ENCODE data around the gene RDH5. TPM values are rescaled to one million over a fixed set of nuclear protein-coding genes. Genes with fewer than 3 reads are reported as not detected.

Gene RDH5
- total and polyA plus RNA-seq, 2 donors from 2014 or later, result 11.1 to 30.2 TPM

DNA sequence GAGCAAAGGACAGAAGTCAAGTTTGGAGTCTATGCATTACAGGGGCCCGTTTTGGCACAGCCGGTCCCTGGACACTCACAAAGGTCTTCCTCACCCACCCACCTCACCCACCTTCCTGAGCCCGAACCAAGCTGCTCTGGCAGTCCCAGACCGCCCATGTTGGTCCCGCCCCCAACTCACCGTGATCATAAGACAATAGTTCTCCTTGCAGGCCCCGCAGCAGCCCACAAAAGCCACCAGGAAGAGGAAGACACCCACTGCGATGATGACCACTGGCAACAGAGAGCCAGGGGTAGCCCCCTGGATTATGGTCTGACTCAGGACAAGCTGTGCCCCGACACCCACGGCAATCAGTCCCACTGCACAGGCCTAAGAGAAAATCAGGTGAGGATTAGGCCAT, 6.8 kb downstream of the RDH5 start:
- H3K4me3 ChIP-seq (ENCODE audit: low read length in 3 of 3), result peak overlapping the region; percentile 78 to 87 (median 82)
- intact Hi-C loops (cut with DNase I), result no loop called here
- FAIRE-seq (no peak), DNase-seq (peak in 2 of 5 donors; percentile 59 to 78)
- H3K9me3 ChIP-seq (ENCODE audit: control insufficient read depth in 2 of 3, insufficient read depth in 1 of 3, low read length in 3 of 3), result no peaks in the 10 kb centered on the region
- H3K36me3 ChIP-seq (ENCODE audit: control insufficient read depth in 2 of 3, insufficient read depth in 3 of 3, low read length in 3 of 3), result peaks cover 6 to 33% (median 11%) of the 10 kb centered on the region in 3 donors
- H3K27ac ChIP-seq (ENCODE audit: low read depth in 2 of 2, low read length in 2 of 2), result peak overlapping the region; percentile 71 to 99
- H3K27me3 ChIP-seq (ENCODE audit: control insufficient read depth, insufficient read depth, low read length), result no peaks in the 10 kb centered on the region
- H3K9ac ChIP-seq (ENCODE audit: low read length in 3 of 3), result peak overlapping the region in 2 of 3 donors; percentile 66 to 93
- TF ChIP-seq, protein P1, sequence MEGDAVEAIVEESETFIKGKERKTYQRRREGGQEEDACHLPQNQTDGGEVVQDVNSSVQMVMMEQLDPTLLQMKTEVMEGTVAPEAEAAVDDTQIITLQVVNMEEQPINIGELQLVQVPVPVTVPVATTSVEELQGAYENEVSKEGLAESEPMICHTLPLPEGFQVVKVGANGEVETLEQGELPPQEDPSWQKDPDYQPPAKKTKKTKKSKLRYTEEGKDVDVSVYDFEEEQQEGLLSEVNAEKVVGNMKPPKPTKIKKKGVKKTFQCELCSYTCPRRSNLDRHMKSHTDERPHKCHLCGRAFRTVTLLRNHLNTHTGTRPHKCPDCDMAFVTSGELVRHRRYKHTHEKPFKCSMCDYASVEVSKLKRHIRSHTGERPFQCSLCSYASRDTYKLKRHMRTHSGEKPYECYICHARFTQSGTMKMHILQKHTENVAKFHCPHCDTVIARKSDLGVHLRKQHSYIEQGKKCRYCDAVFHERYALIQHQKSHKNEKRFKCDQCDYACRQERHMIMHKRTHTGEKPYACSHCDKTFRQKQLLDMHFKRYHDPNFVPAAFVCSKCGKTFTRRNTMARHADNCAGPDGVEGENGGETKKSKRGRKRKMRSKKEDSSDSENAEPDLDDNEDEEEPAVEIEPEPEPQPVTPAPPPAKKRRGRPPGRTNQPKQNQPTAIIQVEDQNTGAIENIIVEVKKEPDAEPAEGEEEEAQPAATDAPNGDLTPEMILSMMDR (IDR thresholded peaks at IDR 0.05; ENCODE audit: borderline replicate concordance, extremely low read depth, insufficient read depth), result no peak
- H3K4me1 ChIP-seq (ENCODE audit: control insufficient read depth in 2 of 3, insufficient read depth in 2 of 3, low read depth in 1 of 3, low read length in 3 of 3), result peaks cover 0 to 34% (median 26%) of the 10 kb centered on the region in 3 donors

DNA sequence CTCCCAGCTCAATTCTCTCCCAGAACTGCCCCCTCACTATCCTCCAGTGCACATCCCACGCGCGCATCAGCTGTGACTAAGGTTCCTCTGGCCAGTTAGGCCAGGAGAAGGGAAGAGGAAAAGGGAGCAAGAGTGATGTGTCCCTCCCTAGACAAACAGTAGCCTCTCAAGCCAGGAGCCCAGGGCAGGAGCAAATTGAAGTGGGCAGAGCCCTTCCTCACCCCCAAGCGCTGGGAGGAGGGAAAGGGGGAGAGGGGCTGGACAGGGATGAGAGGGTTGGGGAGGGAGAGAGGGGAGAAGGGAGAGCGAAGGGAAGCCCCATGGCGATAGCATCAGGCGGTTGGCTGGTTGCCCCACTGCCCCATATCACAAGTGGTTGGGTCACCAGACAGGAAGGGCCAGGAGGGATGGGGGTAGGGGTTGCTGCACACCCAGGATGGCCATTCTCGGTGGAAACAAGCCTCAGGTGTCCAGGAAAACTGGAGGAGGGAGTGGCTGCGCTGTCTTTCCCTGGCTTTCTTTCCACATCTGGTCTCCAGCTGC, 7.5 kb downstream of the RDH5 start:
- H3K27me3 ChIP-seq (ENCODE audit: control insufficient read depth, insufficient read depth, low read length), result no peaks in the 10 kb centered on the region
- peak overlapping the region; percentile 99 for H3K27ac ChIP-seq (ENCODE audit: low read depth in 2 of 2, low read length in 2 of 2)
- peaks cover 6 to 33% (median 11%) of the 10 kb centered on the region in 3 donors for H3K36me3 ChIP-seq (ENCODE audit: control insufficient read depth in 2 of 3, insufficient read depth in 3 of 3, low read length in 3 of 3)
- FAIRE-seq (no peak), DNase-seq (peak in 3 of 5 donors; percentile 67 to 84 (median 75))
- H3K4me3 ChIP-seq (ENCODE audit: low read length in 3 of 3), result peak overlapping the region; percentile 78 to 87 (median 82)
- H3K9me3 ChIP-seq (ENCODE audit: control insufficient read depth in 2 of 3, insufficient read depth in 1 of 3, low read length in 3 of 3), result no peaks in the 10 kb centered on the region
- peak overlapping the region; percentile 66 to 93 (median 76) for H3K9ac ChIP-seq (ENCODE audit: low read length in 3 of 3)
- H3K4me1 ChIP-seq (ENCODE audit: control insufficient read depth in 2 of 3, insufficient read depth in 2 of 3, low read depth in 1 of 3, low read length in 3 of 3), result peaks cover 0 to 34% (median 26%) of the 10 kb centered on the region in 3 donors
- TF ChIP-seq, protein P1 (IDR thresholded peaks at IDR 0.05; ENCODE audit: borderline replicate concordance, extremely low read depth, insufficient read depth), result no peak
- intact Hi-C loops (cut with DNase I), result no loop called here

DNA sequence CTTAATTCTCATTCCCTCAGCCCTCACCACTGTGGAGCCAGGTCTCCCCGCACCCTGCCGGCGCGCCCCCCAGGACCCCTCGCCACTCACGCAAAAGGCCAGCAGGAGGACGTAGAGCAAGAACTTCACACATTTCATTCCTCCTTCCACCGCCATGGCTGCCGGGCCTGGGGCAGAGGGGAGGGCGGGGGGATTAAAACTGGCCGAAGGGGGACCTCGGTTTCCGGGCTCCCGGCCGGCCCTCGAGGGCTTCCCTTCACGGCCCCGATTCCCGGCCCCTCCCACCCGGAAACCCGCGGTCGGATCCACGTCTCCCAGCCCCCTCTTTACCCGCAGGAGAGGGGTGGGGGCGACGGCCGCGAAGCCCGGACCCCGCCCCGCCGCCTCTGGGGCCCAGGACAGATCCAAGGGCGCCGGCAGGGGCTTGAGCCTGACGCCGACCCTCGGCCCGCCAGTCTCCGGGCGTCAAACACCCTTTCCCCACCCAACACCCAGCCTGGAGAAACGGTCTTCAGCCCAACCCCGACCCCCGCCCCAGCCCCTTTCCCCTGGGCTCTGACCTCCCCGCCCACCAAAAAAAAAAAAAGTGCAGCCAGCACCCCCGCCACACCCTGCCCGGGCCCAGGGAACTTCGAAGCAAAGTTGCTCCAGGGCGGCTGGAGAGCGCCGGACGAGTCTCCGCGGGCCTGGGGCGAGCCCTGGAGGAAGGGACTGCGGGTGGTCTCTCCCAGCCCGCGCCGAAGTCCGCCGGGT, 8.2 kb downstream of the RDH5 start:
- Histone ChIP-seq H3K4me1 (ENCODE audit: control insufficient read depth in 2 of 3, insufficient read depth in 2 of 3, low read depth in 1 of 3, low read length in 3 of 3) (peaks cover 0 to 32% (median 20%) of the 10 kb centered on the region in 3 donors), H3K9ac (ENCODE audit: low read length in 3 of 3) (peak overlapping the region; percentile 66 to 93 (median 76)), H3K9me3 (ENCODE audit: control insufficient read depth in 2 of 3, insufficient read depth in 1 of 3, low read length in 3 of 3) (no peaks in the 10 kb centered on the region), H3K27ac (ENCODE audit: low read depth in 2 of 2, low read length in 2 of 2) (peak overlapping the region; percentile 99), H3K36me3 (ENCODE audit: control insufficient read depth in 2 of 3, insufficient read depth in 3 of 3, low read length in 3 of 3) (peaks cover 6 to 29% (median 11%) of the 10 kb centered on the region in 3 donors), H3K4me3 (ENCODE audit: low read length in 3 of 3) (peak overlapping the region; percentile 78 to 87 (median 82)), H3K27me3 (ENCODE audit: control insufficient read depth, insufficient read depth, low read length) (no peaks in the 10 kb centered on the region)
- TF ChIP-seq, protein P1 (IDR thresholded peaks at IDR 0.05; ENCODE audit: borderline replicate concordance, extremely low read depth, insufficient read depth), result no peak
- DNase-seq (peak; percentile 74 to 95 (median 88)), FAIRE-seq (no peak)
- intact Hi-C loops (cut with DNase I), result no loop called here

Data from kidney (tissue), 14 donors.